GM13976 (cell line): ENCODE results near the gene CDC34.
"Not testable (repeated sequence)": the region's sequence is repeated elsewhere in the genome, so short reads cannot be mapped to it uniquely, and the experiment has no call there.

Source experiments
- DNase-seq: peaks from one replicate; pipeline ENCODE4 v3.0.0; 2012; ENCODE audit warnings: low spot score
- CTCF ChIP-seq: IDR thresholded peaks from 2 replicates; pipeline ENCODE4 v1.5.1; 2012; ENCODE audit warnings: borderline replicate concordance, mild to moderate bottlenecking; ENCODE audit not compliant: insufficient read depth; ENCODE audit errors: extremely low read depth, missing control alignments, control extremely low read depth
- in situ Hi-C: fragments of 300-500 bp; cut with MboI; formaldehyde crosslinking; loops from one replicate; pipeline ENCODE4 v1.12.0; 2022; ENCODE audit warnings: low sequenced_read_pairs, mixed read lengths, inconsistent platforms; ENCODE audit not compliant: unreplicated experiment

CDC34 gene

GRCh38 chr19:584240-585001 is 52.9 kb downstream of the CDC34 start:
- peak; percentile 87 for DNase-seq
- peak; percentile 93 for TF ChIP-seq CTCF
- in situ Hi-C loops = loop anchor here (25.0 kb wide), 1 partner anchor 153 kb away; no protein-coding TSS in a partner anchor

- in situ Hi-C loops = loop anchor here (25.0 kb wide), 1 partner anchor 152 kb away; no protein-coding TSS in a partner anchor
- not testable (repeated sequence) for DNase-seq
Measured at GRCh38 chr19:585146-585545, 53.6 kb downstream of the CDC34 start.

GRCh38 chr19:585551-586110 is 54.1 kb downstream of the CDC34 start:
- TF ChIP-seq CTCF = no peak
- in situ Hi-C loops = loop anchor here (25.0 kb wide), 1 partner anchor 152 kb away; no protein-coding TSS in a partner anchor
- no peak for DNase-seq

- in situ Hi-C loops = loop anchor here (25.0 kb wide), 1 partner anchor 149 kb away; no protein-coding TSS in a partner anchor
- DNase-seq = peak; percentile 79
- peak; percentile 39 for TF ChIP-seq CTCF
Measured at GRCh38 chr19:588093-588740, 56.7 kb downstream of the CDC34 start.

- in situ Hi-C loops = loop anchor here (25.0 kb wide), 1 partner anchor 148 kb away; no protein-coding TSS in a partner anchor
- DNase-seq = no peak
- TF ChIP-seq CTCF = no peak
Measured at GRCh38 chr19:588741-589692, 57.5 kb downstream of the CDC34 start.

GRCh38 chr19:589693-590395 is 58.3 kb downstream of the CDC34 start, which contains the start of gene HCN2:
Gene HCN2, plus strand, starts transcription at chr19:589881. Its CDS starts 65 bp downstream, at chr19:589946.
- in situ Hi-C loops = loop anchor here (25.0 kb wide), 1 partner anchor 147 kb away; no protein-coding TSS in a partner anchor
- TF ChIP-seq CTCF = no peak
- no peak for DNase-seq
